Measurements from ENCODE around the gene PAK6.

GRCh38 chr15:40276927-40277326, 38.1 kb downstream of the PAK6 start:
- no peak for TF ChIP-seq CTCF (IDR thresholded peaks at IDR 0.05; ENCODE audit: low read length)
- no peak for TF ChIP-seq EZH2 (IDR thresholded peaks at IDR 0.05; ENCODE audit: borderline replicate concordance, low read length)

All from OCI-LY1 (cell line).